PC-9 (cell line): Measurements from ENCODE around the gene ZNF488.

ENCODE experiments used
- EZH2 ChIP-seq: fragments of 200-600 bp; sonication (generic); IDR thresholded peaks from 2 replicates; pipeline ENCODE4 v1.8.0; 2017; ENCODE audit warnings: antibody characterized with exemption, low read depth
- TF ChIP-seq, protein P1 (sequence below): fragments of 200-600 bp; sonication (generic); conservative IDR thresholded peaks from 2 replicates; pipeline ENCODE4 v1.6.1; 2017; ENCODE audit warnings: mixed run types, antibody characterized with exemption, mild to moderate bottlenecking, moderate library complexity

DNA sequence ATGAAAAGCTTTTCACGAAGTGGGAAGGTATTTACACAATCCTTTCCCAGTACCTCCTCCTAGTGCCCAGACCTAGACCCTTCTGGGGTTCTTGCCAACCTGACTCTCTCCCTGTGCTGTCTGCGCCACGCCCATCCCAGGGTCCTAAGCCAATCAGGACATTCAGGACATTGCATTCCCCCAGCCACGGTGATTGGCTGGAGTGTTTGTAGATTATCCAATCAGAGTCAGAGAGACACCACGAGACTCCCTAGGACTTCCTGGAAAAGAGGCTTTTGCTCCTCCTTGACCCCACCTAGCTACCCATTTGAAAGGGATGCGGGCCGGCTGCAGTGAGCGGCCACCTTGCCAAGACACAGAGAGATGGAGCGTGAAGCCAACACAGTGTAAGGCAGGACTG lies 65.4 kb downstream of the ZNF488 start:
- TF ChIP-seq, protein P1, sequence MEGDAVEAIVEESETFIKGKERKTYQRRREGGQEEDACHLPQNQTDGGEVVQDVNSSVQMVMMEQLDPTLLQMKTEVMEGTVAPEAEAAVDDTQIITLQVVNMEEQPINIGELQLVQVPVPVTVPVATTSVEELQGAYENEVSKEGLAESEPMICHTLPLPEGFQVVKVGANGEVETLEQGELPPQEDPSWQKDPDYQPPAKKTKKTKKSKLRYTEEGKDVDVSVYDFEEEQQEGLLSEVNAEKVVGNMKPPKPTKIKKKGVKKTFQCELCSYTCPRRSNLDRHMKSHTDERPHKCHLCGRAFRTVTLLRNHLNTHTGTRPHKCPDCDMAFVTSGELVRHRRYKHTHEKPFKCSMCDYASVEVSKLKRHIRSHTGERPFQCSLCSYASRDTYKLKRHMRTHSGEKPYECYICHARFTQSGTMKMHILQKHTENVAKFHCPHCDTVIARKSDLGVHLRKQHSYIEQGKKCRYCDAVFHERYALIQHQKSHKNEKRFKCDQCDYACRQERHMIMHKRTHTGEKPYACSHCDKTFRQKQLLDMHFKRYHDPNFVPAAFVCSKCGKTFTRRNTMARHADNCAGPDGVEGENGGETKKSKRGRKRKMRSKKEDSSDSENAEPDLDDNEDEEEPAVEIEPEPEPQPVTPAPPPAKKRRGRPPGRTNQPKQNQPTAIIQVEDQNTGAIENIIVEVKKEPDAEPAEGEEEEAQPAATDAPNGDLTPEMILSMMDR, result no peak
- no peak for TF ChIP-seq EZH2
